Measurements from ENCODE around the gene RPL21. TPM values are rescaled to one million over a fixed set of nuclear protein-coding genes. Genes with fewer than 3 reads are reported as not detected.

RPL21 gene
- total RNA-seq, 1 donor from 2014 or later, result 802 TPM

DNA sequence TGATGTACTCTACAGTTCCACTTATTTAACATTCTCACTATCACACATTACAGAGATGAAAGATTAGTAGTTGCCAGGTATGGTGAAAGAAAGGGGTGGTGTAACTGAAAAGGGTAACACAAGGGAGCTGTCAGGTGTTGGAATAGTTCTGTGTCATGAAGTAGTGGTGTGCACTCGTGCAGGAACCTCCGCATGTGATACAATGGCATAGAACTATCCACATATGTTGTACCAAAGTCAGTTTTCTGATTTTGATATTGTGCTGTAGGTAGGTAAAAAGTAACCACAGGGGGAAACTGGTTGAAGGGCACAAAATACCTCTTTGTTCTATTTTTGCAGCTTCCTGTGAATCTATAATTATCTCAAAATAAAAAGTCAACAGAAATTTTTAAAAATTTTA is 24.4 kb upstream of the RPL21 start:
- TF ChIP-seq, protein P1, sequence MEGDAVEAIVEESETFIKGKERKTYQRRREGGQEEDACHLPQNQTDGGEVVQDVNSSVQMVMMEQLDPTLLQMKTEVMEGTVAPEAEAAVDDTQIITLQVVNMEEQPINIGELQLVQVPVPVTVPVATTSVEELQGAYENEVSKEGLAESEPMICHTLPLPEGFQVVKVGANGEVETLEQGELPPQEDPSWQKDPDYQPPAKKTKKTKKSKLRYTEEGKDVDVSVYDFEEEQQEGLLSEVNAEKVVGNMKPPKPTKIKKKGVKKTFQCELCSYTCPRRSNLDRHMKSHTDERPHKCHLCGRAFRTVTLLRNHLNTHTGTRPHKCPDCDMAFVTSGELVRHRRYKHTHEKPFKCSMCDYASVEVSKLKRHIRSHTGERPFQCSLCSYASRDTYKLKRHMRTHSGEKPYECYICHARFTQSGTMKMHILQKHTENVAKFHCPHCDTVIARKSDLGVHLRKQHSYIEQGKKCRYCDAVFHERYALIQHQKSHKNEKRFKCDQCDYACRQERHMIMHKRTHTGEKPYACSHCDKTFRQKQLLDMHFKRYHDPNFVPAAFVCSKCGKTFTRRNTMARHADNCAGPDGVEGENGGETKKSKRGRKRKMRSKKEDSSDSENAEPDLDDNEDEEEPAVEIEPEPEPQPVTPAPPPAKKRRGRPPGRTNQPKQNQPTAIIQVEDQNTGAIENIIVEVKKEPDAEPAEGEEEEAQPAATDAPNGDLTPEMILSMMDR (IDR thresholded peaks at IDR 0.05), result no peak
- no peak overlapping the region for H3K27ac Mint-ChIP-seq (ENCODE audit: unreplicated experiment)
- H3K9me3 Mint-ChIP-seq (ENCODE audit: unreplicated experiment), result peaks cover 9% of the 10 kb centered on the region
- no peaks in the 10 kb centered on the region for H3K4me1 Mint-ChIP-seq (ENCODE audit: unreplicated experiment)
- DNase-seq (ENCODE audit: extremely low spot score, unreplicated experiment), result no peak
- no peak overlapping the region for H3K4me3 Mint-ChIP-seq (ENCODE audit: unreplicated experiment)
- peaks cover 55% of the 10 kb centered on the region for H3K27me3 Mint-ChIP-seq (ENCODE audit: unreplicated experiment)
- H3K36me3 Mint-ChIP-seq (ENCODE audit: unreplicated experiment), result peaks cover 2% of the 10 kb centered on the region

GRCh38 chr13:27228131-27228530 is 23.2 kb upstream of the RPL21 start:
- DNase-seq (ENCODE audit: extremely low spot score, unreplicated experiment), result no peak
- TF ChIP-seq, protein P1 (IDR thresholded peaks at IDR 0.05), result no peak
- peaks cover 53% of the 10 kb centered on the region for H3K27me3 Mint-ChIP-seq (ENCODE audit: unreplicated experiment)
- peaks cover 3% of the 10 kb centered on the region for H3K36me3 Mint-ChIP-seq (ENCODE audit: unreplicated experiment)
- H3K4me1 Mint-ChIP-seq (ENCODE audit: unreplicated experiment), result no peaks in the 10 kb centered on the region
- H3K27ac Mint-ChIP-seq (ENCODE audit: unreplicated experiment), result no peak overlapping the region
- H3K9me3 Mint-ChIP-seq (ENCODE audit: unreplicated experiment), result peaks cover 20% of the 10 kb centered on the region
- H3K4me3 Mint-ChIP-seq (ENCODE audit: unreplicated experiment), result no peak overlapping the region

DNA sequence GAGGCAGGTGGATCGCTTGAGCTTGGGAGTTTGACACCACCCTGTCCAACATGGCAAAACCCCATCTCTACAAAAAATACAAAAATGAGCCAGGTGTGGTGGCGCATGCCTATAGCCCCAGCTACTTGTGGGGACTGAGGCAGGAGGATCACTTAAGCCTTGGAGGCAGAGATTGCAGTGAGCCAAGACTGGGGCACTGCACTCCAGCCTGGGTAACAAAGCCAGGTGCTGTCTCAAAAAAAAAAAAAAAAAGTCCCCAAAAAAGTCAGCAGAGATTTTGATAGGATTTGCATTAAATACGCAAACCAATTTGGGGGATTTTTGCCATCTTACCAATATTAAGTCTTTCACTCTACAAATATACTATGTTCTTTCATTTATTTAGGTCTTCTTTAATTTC is 21.7 kb upstream of the RPL21 start:
- TF ChIP-seq, protein P1 (IDR thresholded peaks at IDR 0.05), result no peak
- H3K9me3 Mint-ChIP-seq (ENCODE audit: unreplicated experiment), result peaks cover 20% of the 10 kb centered on the region
- H3K4me1 Mint-ChIP-seq (ENCODE audit: unreplicated experiment), result no peaks in the 10 kb centered on the region
- peaks cover 49% of the 10 kb centered on the region for H3K27me3 Mint-ChIP-seq (ENCODE audit: unreplicated experiment)
- no peak for DNase-seq (ENCODE audit: extremely low spot score, unreplicated experiment)
- no peak overlapping the region for H3K27ac Mint-ChIP-seq (ENCODE audit: unreplicated experiment)
- peaks cover 3% of the 10 kb centered on the region for H3K36me3 Mint-ChIP-seq (ENCODE audit: unreplicated experiment)
- H3K4me3 Mint-ChIP-seq (ENCODE audit: unreplicated experiment), result no peak overlapping the region

DNA sequence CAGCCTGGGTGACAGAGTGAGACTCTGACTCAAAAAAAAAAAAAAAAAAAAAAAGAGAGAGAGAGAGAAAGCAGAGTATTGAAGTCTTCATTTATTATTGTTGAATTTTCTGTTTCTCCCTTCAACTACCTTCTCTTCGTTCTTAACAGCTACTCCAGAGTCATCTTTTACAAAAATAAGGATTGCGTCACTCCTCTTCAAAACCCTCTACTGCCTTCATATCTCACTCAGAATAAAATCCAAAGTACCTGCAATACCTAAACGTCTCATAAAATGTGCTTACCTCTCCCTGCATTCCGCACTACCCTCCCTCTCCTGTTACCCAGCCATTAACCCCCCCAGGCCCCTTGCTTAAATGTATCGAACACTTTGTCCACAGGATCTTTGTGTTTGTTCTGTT is 17.4 kb upstream of the RPL21 start:
- H3K27me3 Mint-ChIP-seq (ENCODE audit: unreplicated experiment), result peaks cover 50% of the 10 kb centered on the region
- H3K9me3 Mint-ChIP-seq (ENCODE audit: unreplicated experiment), result peaks cover 17% of the 10 kb centered on the region
- TF ChIP-seq, protein P1 (IDR thresholded peaks at IDR 0.05), result no peak
- H3K4me3 Mint-ChIP-seq (ENCODE audit: unreplicated experiment), result no peak overlapping the region
- H3K27ac Mint-ChIP-seq (ENCODE audit: unreplicated experiment), result no peak overlapping the region
- no peaks in the 10 kb centered on the region for H3K4me1 Mint-ChIP-seq (ENCODE audit: unreplicated experiment)
- DNase-seq (ENCODE audit: extremely low spot score, unreplicated experiment), result no peak
- H3K36me3 Mint-ChIP-seq (ENCODE audit: unreplicated experiment), result peaks cover 3% of the 10 kb centered on the region

DNA sequence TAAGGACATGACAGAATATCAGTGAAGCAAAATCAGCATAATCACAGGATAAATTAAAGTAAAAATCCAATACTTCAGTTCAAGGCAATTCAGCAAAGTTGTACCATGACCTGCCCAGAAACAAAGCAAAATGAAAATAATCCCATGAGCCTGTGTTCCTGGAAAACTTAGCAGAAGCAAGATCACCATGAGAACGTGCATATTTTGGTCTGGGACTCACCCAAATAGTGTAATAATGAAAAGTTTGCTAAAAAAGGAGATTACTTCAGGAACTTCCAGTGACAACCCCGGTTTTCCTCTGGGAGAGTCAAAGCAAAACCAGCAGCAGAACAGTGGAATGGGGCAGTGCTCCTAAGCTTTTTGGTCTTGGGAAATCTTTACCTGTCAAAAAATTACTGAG is 14.9 kb upstream of the RPL21 start:
- no peak for DNase-seq (ENCODE audit: extremely low spot score, unreplicated experiment)
- H3K27me3 Mint-ChIP-seq (ENCODE audit: unreplicated experiment), result peaks cover 41% of the 10 kb centered on the region
- TF ChIP-seq, protein P1 (IDR thresholded peaks at IDR 0.05), result no peak
- no peak overlapping the region for H3K4me3 Mint-ChIP-seq (ENCODE audit: unreplicated experiment)
- H3K36me3 Mint-ChIP-seq (ENCODE audit: unreplicated experiment), result peaks cover 3% of the 10 kb centered on the region
- H3K4me1 Mint-ChIP-seq (ENCODE audit: unreplicated experiment), result no peaks in the 10 kb centered on the region
- peaks cover 16% of the 10 kb centered on the region for H3K9me3 Mint-ChIP-seq (ENCODE audit: unreplicated experiment)
- no peak overlapping the region for H3K27ac Mint-ChIP-seq (ENCODE audit: unreplicated experiment)
